Measurements from ENCODE around the gene OTOP3. TPM values are rescaled to one million over a fixed set of nuclear protein-coding genes. Genes with fewer than 3 reads are reported as not detected.

Gene OTOP3
- total and polyA plus RNA-seq, 2 experiments from 2014 or later: not detected

DNA sequence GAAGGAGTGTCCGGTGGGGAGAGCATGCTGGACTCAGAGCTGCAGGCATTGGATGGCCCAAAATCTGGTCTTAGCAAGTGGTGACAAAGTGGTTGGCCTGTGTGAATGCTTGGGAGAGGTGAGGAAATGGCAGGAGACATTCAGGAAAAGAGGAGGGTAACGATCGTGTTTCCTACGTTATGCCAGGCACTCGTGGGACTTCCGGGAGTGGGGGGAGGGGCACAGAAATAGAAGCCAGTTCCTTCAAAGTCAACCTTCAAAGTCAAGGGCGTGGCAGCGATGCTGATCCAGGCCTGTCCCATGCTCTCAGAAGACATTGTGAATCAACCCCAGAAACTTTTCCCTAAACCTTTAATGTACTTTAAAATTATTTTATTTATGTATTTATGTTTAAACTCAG, 3.8 kb downstream of the OTOP3 start:
- peaks cover 53% of the 10 kb centered on the region for H3K27me3 ChIP-seq (ENCODE audit: insufficient read depth)

More for the DNA sequence above, 3.8 kb downstream of the OTOP3 start:
- no peaks in the 10 kb centered on the region for H4K20me1 ChIP-seq (replicated peaks; ENCODE audit: insufficient read depth)
- no peaks in the 10 kb centered on the region for H3F3A ChIP-seq (replicated peaks; ENCODE audit: low read depth)
- Mint-ChIP-seq H3K27me3 (ENCODE audit: insufficient read depth, low read depth, poor library complexity) (peaks cover 58% of the 10 kb centered on the region), H3K27ac (no peak overlapping the region), H3K9me3 (no peaks in the 10 kb centered on the region), H3K36me3 (ENCODE audit: low read depth) (no peaks in the 10 kb centered on the region), H3K4me3 (no peak overlapping the region; the same call in 2 of the 3 replicates), H3K4me1 (peaks cover 14% of the 10 kb centered on the region)
- DNase-seq (ENCODE audit: low spot score): no peak
- no peak overlapping the region for H3K27ac ChIP-seq (ENCODE audit: low read depth)
- no peaks in the 10 kb centered on the region for H3K36me3 ChIP-seq (ENCODE audit: insufficient read depth)
- H3K9me2 ChIP-seq (ENCODE audit: insufficient read depth): no peaks in the 10 kb centered on the region
- H3K4me2 ChIP-seq: no peak overlapping the region
- H3K4me1 ChIP-seq (ENCODE audit: insufficient read depth): 0 out of 2 replicates have a peak, but pooled peaks cover 4% of the 10 kb centered on the region
- no peak overlapping the region for H2AFZ ChIP-seq
- H3K79me2 ChIP-seq (replicated peaks; ENCODE audit: insufficient read depth): no peaks in the 10 kb centered on the region
- H3K4me3 ChIP-seq: no peak overlapping the region
- ATAC-seq: no peak
- TF ChIP-seq, protein P1, sequence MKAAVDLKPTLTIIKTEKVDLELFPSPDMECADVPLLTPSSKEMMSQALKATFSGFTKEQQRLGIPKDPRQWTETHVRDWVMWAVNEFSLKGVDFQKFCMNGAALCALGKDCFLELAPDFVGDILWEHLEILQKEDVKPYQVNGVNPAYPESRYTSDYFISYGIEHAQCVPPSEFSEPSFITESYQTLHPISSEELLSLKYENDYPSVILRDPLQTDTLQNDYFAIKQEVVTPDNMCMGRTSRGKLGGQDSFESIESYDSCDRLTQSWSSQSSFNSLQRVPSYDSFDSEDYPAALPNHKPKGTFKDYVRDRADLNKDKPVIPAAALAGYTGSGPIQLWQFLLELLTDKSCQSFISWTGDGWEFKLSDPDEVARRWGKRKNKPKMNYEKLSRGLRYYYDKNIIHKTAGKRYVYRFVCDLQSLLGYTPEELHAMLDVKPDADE (IDR thresholded peaks at IDR 0.05): no peak
- TF ChIP-seq STAT1 (IDR thresholded peaks at IDR 0.05; ENCODE audit: unreplicated experiment) (no peak), ZNF114 (CRISPR knock-in tag; IDR thresholded peaks at IDR 0.05) (no peak), EZH2 (IDR thresholded peaks at IDR 0.05; ENCODE audit: low read depth, unreplicated experiment) (no peak), JUNB (IDR thresholded peaks at IDR 0.05; ENCODE audit: unreplicated experiment) (no peak)
- TF ChIP-seq, protein P2, sequence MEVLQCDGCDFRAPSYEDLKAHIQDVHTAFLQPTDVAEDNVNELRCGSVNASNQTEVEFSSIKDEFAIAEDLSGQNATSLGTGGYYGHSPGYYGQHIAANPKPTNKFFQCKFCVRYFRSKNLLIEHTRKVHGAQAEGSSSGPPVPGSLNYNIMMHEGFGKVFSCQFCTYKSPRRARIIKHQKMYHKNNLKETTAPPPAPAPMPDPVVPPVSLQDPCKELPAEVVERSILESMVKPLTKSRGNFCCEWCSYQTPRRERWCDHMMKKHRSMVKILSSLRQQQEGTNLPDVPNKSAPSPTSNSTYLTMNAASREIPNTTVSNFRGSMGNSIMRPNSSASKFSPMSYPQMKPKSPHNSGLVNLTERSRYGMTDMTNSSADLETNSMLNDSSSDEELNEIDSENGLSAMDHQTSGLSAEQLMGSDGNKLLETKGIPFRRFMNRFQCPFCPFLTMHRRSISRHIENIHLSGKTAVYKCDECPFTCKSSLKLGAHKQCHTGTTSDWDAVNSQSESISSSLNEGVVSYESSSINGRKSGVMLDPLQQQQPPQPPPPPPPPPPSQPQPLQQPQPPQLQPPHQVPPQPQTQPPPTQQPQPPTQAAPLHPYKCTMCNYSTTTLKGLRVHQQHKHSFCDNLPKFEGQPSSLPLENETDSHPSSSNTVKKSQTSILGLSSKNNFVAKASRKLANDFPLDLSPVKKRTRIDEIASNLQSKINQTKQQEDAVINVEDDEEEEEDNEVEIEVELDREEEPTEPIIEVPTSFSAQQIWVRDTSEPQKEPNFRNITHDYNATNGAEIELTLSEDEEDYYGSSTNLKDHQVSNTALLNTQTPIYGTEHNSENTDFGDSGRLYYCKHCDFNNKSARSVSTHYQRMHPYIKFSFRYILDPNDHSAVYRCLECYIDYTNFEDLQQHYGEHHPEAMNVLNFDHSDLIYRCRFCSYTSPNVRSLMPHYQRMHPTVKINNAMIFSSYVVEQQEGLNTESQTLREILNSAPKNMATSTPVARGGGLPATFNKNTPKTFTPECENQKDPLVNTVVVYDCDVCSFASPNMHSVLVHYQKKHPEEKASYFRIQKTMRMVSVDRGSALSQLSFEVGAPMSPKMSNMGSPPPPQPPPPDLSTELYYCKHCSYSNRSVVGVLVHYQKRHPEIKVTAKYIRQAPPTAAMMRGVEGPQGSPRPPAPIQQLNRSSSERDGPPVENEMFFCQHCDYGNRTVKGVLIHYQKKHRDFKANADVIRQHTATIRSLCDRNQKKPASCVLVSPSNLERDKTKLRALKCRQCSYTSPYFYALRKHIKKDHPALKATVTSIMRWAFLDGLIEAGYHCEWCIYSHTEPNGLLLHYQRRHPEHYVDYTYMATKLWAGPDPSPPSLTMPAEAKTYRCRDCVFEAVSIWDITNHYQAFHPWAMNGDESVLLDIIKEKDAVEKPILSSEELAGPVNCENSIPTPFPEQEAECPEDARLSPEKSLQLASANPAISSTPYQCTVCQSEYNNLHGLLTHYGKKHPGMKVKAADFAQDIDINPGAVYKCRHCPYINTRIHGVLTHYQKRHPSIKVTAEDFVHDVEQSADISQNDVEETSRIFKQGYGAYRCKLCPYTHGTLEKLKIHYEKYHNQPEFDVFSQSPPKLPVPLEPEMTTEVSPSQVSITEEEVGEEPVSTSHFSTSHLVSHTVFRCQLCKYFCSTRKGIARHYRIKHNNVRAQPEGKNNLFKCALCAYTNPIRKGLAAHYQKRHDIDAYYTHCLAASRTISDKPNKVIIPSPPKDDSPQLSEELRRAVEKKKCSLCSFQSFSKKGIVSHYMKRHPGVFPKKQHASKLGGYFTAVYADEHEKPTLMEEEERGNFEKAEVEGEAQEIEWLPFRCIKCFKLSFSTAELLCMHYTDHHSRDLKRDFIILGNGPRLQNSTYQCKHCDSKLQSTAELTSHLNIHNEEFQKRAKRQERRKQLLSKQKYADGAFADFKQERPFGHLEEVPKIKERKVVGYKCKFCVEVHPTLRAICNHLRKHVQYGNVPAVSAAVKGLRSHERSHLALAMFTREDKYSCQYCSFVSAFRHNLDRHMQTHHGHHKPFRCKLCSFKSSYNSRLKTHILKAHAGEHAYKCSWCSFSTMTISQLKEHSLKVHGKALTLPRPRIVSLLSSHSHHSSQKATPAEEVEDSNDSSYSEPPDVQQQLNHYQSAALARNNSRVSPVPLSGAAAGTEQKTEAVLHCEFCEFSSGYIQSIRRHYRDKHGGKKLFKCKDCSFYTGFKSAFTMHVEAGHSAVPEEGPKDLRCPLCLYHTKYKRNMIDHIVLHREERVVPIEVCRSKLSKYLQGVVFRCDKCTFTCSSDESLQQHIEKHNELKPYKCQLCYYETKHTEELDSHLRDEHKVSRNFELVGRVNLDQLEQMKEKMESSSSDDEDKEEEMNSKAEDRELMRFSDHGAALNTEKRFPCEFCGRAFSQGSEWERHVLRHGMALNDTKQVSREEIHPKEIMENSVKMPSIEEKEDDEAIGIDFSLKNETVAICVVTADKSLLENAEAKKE (CRISPR knock-in tag; IDR thresholded peaks at IDR 0.05): no peak

Measured in GM23338 (cell line).